LNCaP clone FGC (cell line): ENCODE data around the gene NOP16.

Source experiments
- DNase-seq: peaks from one replicate; pipeline ENCODE4 v3.0.0-alpha.2; 2011; ENCODE audit warnings: low read depth
- H3K4me3 ChIP-seq: 2 replicates; pipeline ENCODE4 v1.5.1; 2011; ENCODE audit warnings: mild to moderate bottlenecking, low read depth, low read length, control low read depth
- TF ChIP-seq, protein P1 (sequence below): IDR thresholded peaks from 2 replicates; pipeline ENCODE4 v1.5.1; 2012; ENCODE audit warnings: mild to moderate bottlenecking; ENCODE audit not compliant: control insufficient read depth, insufficient read depth; ENCODE audit errors: extremely low read depth

NOP16 gene

DNA sequence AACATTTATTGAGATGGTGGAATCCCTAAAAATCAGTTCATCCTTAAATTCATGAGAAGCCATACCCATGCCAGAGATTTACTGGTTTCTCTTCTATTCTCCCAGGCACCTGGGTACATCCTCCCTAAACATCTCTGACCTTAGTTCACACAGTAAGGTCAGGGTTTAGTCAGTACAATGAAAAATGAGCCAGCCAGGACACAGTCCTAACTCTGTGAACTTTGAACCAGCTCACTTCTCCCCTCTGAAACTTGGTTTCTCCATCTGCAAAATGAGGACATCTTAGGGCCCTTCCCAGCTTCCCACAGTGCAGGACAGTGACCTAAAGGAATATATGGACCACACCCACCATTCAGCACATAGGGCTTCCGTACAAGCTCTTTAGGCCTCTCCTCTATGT lies 1.9 kb downstream of the NOP16 start:
- H3K4me3 ChIP-seq, result 0 out of 2 replicates have a peak overlapping the region, but pooled peaks have one; percentile 94
- no peak for DNase-seq
- TF ChIP-seq, protein P1, sequence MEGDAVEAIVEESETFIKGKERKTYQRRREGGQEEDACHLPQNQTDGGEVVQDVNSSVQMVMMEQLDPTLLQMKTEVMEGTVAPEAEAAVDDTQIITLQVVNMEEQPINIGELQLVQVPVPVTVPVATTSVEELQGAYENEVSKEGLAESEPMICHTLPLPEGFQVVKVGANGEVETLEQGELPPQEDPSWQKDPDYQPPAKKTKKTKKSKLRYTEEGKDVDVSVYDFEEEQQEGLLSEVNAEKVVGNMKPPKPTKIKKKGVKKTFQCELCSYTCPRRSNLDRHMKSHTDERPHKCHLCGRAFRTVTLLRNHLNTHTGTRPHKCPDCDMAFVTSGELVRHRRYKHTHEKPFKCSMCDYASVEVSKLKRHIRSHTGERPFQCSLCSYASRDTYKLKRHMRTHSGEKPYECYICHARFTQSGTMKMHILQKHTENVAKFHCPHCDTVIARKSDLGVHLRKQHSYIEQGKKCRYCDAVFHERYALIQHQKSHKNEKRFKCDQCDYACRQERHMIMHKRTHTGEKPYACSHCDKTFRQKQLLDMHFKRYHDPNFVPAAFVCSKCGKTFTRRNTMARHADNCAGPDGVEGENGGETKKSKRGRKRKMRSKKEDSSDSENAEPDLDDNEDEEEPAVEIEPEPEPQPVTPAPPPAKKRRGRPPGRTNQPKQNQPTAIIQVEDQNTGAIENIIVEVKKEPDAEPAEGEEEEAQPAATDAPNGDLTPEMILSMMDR, result no peak

- H3K4me3 ChIP-seq, result no peak overlapping the region
- DNase-seq, result no peak
- TF ChIP-seq, protein P1, result no peak
Observed at GRCh38 chr5:176384991-176385390, 3.4 kb downstream of the NOP16 start.

GRCh38 chr5:176384366-176384930 lies 4.0 kb downstream of the NOP16 start:
- TF ChIP-seq, protein P1, result no peak
- DNase-seq, result no peak
- no peak overlapping the region for H3K4me3 ChIP-seq

DNA sequence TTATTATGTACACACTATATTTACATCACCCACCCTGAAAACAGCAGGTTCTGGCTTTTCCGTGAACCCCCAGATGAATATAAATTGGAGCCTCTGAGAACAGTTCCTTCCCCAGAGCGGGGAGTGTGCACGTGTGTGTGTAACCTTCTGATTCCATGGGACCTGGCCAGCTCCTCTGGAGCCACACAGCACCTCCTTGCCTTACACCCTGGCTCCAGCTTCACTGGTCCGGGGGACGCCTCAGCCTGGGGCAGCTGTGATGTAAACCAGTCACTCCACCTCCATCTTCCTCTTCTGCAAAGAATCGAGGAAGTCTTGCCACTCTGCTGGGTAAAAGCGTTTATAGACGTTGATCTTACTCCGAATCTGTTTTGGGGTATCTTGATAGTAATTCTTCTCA lies 4.4 kb downstream of the NOP16 start:
- DNase-seq, result no peak
- TF ChIP-seq, protein P1, result no peak
- H3K4me3 ChIP-seq, result no peak overlapping the region

- TF ChIP-seq, protein P1, result no peak
- no peak overlapping the region for H3K4me3 ChIP-seq
- no peak for DNase-seq
Observed at GRCh38 chr5:176383248-176383905, 5.0 kb downstream of the NOP16 start.

- H3K4me3 ChIP-seq, result no peak overlapping the region
- TF ChIP-seq, protein P1, result no peak
- no peak for DNase-seq
Observed at GRCh38 chr5:176382721-176383120, 5.7 kb downstream of the NOP16 start.

DNA sequence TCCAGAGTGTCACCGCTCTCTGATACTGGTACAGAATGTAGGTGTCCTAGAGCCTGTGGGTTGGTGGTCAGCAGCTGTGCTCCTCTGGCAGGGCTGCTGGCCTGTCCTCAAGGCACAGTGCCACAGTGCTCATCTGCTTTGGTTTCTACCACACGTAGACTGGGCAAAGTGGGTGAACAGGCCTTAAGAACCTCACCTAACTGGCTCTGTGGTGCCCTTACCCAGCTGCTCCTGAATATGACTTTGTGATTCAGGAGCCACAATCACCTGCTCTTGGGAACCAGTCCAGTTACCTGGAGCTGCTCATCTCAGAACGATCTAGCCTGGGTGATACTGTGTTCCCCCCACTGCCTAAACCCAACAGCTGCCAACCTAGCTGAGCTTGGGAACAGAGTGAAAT lies 6.4 kb downstream of the NOP16 start:
- H3K4me3 ChIP-seq, result no peak overlapping the region
- TF ChIP-seq, protein P1, result no peak
- DNase-seq, result no peak
